ENCODE results near the gene S1PR5.

Gene S1PR5

DNA sequence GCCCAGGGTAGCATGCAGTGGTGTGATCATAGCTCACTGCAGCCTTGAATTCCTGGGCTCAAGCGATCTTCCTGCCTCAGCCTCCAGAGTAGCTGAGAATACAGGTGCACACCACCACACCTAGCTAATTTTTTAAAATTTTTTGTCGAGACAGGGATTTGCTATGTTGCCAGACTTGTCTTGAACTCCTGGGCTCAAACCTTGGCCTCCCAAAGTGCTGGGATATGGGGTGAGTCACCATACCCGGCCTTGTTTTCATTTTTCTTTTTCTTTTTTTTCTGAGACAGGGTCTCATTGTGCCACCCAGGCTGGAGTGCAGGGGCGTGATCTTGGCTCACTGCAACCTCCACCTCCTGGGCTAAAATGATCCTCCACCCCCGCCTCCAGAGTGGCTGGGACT is 52.8 kb downstream of the S1PR5 start:
- DNase-seq = no peak
